AG04449 (cell line): ENCODE results near the gene RBL2.

Source experiments
- CTCF ChIA-PET: fragments of 350-600 bp; formaldehyde crosslinking; extraction: SDS; loops from one replicate; lab custom pipeline; 2021; ENCODE audit warnings: antibody characterized with exemption; lab: Yijun Ruan, JAX
- POLR2A ChIA-PET: fragments of 400-600, 350-600 bp; formaldehyde crosslinking; extraction: SDS; loops from one replicate; lab custom pipeline; 2020; ENCODE audit warnings: antibody characterized with exemption, inconsistent platforms; lab: Yijun Ruan, JAX
- DNase-seq: peaks from one replicate; pipeline ENCODE4 v3.0.0-alpha.2; 2010; ENCODE audit warnings: low read depth, low spot score
- H3K4me3 ChIP-seq: 2 replicates; pipeline ENCODE4 v1.5.1; 2011; ENCODE audit warnings: low read depth, mild to moderate bottlenecking, control low read depth, low read length
- CTCF ChIP-seq: IDR thresholded peaks from one replicate; pipeline ENCODE4 v1.5.1; 2011; ENCODE audit warnings: mild to moderate bottlenecking, moderate library complexity, low read length, control low read depth, inconsistent platforms; ENCODE audit not compliant: insufficient read depth; ENCODE audit errors: missing control alignments

The RBL2 gene

GRCh38 chr16:53458635-53459034 is 24.4 kb downstream of the RBL2 start:
- TF ChIP-seq CTCF: no peak
- H3K4me3 ChIP-seq: no peak overlapping the region
- CTCF ChIA-PET: no interaction called here
- POLR2A ChIA-PET: no interaction called here
- no peak for DNase-seq

- TF ChIP-seq CTCF: no peak
- POLR2A ChIA-PET: no interaction called here
- no peak overlapping the region for H3K4me3 ChIP-seq
- DNase-seq: peak; percentile 33
- CTCF ChIA-PET: no interaction called here
Observed at GRCh38 chr16:53465606-53466280, 31.5 kb downstream of the RBL2 start.

- DNase-seq: no peak
- no peak overlapping the region for H3K4me3 ChIP-seq
- no peak for TF ChIP-seq CTCF
- ChIA-PET POLR2A (no interaction called here), CTCF (interaction anchor here (0.9 kb wide), 1 partner anchor 33 kb away, joined by 4 read pairs; no protein-coding TSS in a partner anchor)
Observed at GRCh38 chr16:53476867-53477266, 42.6 kb downstream of the RBL2 start.

- no peak for DNase-seq
- ChIA-PET CTCF (no interaction called here), POLR2A (no interaction called here)
- no peak for TF ChIP-seq CTCF
- H3K4me3 ChIP-seq: no peak overlapping the region
Observed at GRCh38 chr16:53478965-53479364, 44.7 kb downstream of the RBL2 start.

- no peak for DNase-seq
- ChIA-PET CTCF (no interaction called here), POLR2A (no interaction called here)
- H3K4me3 ChIP-seq: no peak overlapping the region
- TF ChIP-seq CTCF: no peak
Observed at GRCh38 chr16:53480394-53480793, 46.1 kb downstream of the RBL2 start.

GRCh38 chr16:53482123-53482522 is 47.9 kb downstream of the RBL2 start:
- no peak for TF ChIP-seq CTCF
- no peak for DNase-seq
- CTCF ChIA-PET: no interaction called here
- no peak overlapping the region for H3K4me3 ChIP-seq
- POLR2A ChIA-PET: no interaction called here
